Measurements from ENCODE around the gene KANK2. TPM values are rescaled to one million over a fixed set of nuclear protein-coding genes. Genes with fewer than 3 reads are reported as not detected.

The KANK2 gene
- total RNA-seq, 1 donor from 2014 or later = 0.64 TPM

- intact Hi-C loops (cut with micrococcal nuclease) = no loop called here
These were observed 29.4 kb upstream of the KANK2 start for GRCh38 chr19:11226716-11227166.

GRCh38 chr19:11225815-11226214 lies 28.5 kb upstream of the KANK2 start:
- intact Hi-C loops (cut with micrococcal nuclease) = no loop called here

- intact Hi-C loops (cut with micrococcal nuclease) = no loop called here
These were observed 27.8 kb upstream of the KANK2 start for GRCh38 chr19:11225172-11225571.

GRCh38 chr19:11224429-11224828 lies 27.1 kb upstream of the KANK2 start:
- intact Hi-C loops (cut with micrococcal nuclease) = no loop called here

- intact Hi-C loops (cut with micrococcal nuclease) = no loop called here
These were observed 25.9 kb upstream of the KANK2 start for GRCh38 chr19:11223200-11223599.

GRCh38 chr19:11221082-11221598 lies 23.8 kb upstream of the KANK2 start:
- intact Hi-C loops (cut with micrococcal nuclease) = no loop called here

GRCh38 chr19:11214387-11214786 lies 17.0 kb upstream of the KANK2 start:
- intact Hi-C loops (cut with micrococcal nuclease) = no loop called here

GRCh38 chr19:11210656-11210928 lies 13.2 kb upstream of the KANK2 start:
- intact Hi-C loops (cut with micrococcal nuclease) = no loop called here

GRCh38 chr19:11209839-11210655 lies 12.7 kb upstream of the KANK2 start:
- intact Hi-C loops (cut with micrococcal nuclease) = no loop called here

GRCh38 chr19:11208561-11209471 lies 11.5 kb upstream of the KANK2 start:
- intact Hi-C loops (cut with micrococcal nuclease) = no loop called here

- intact Hi-C loops (cut with micrococcal nuclease) = no loop called here
These were observed 8.7 kb upstream of the KANK2 start for GRCh38 chr19:11205939-11206570.

GRCh38 chr19:11204943-11205349 lies 7.6 kb upstream of the KANK2 start:
- intact Hi-C loops (cut with micrococcal nuclease) = loop anchor here (1.0 kb wide), 1 partner anchor 170 kb away; no protein-coding TSS in a partner anchor

GRCh38 chr19:11204076-11204602 lies 6.8 kb upstream of the KANK2 start:
- intact Hi-C loops (cut with micrococcal nuclease) = loop anchor here (1.0 kb wide), 1 partner anchor 169 kb away; no protein-coding TSS in a partner anchor

GRCh38 chr19:11203194-11204075 lies 6.1 kb upstream of the KANK2 start:
- intact Hi-C loops (cut with micrococcal nuclease) = loop anchor here (1.0 to 2.0 kb wide), 2 partner anchors 65 to 168 kb away; no protein-coding TSS in a partner anchor

- intact Hi-C loops (cut with micrococcal nuclease) = loop anchor here (2.0 kb wide), 1 partner anchor 64 kb away; no protein-coding TSS in a partner anchor
These were observed 5.3 kb upstream of the KANK2 start for GRCh38 chr19:11202488-11203193.

- intact Hi-C loops (cut with micrococcal nuclease) = loop anchor here (2.0 kb wide), 1 partner anchor 63 kb away; no protein-coding TSS in a partner anchor
These were observed 4.4 kb upstream of the KANK2 start for GRCh38 chr19:11201791-11202190.

- intact Hi-C loops (cut with micrococcal nuclease) = no loop called here
These were observed 3.6 kb upstream of the KANK2 start for GRCh38 chr19:11200931-11201330.

GRCh38 chr19:11200015-11200574 lies 2.8 kb upstream of the KANK2 start:
- intact Hi-C loops (cut with micrococcal nuclease) = no loop called here

- intact Hi-C loops (cut with micrococcal nuclease) = loop anchor here (5.0 kb wide), 1 partner anchor 257 kb away; no protein-coding TSS in a partner anchor
These were observed 2.2 kb upstream of the KANK2 start for GRCh38 chr19:11199517-11199916.

All from T-helper 1 cell treated with Interleukin-12 subunit alpha and Interleukin-12 subunit beta and Interleukin-4 antibody, amounts not matched to agents 30 ng/mL and 1 ng/mL, for 36 hours (primary cell).